IMR-90 (cell line): ENCODE results near the gene RAMP3. TPM values are rescaled to one million over a fixed set of nuclear protein-coding genes. Genes with fewer than 3 reads are reported as not detected.

Experiments
- ATAC-seq: fragments of 200-7000 bp; cut with Tn5 transposase; 2 replicates; pipeline ENCODE4 v1.9.1; 2020; ENCODE audit warnings: low read depth, mild to moderate bottlenecking, moderate library complexity
- BruUV-seq: library from RNA; stranded (reverse); fragments of 400-500 nt; replicated peaks from 2 replicates; lab custom pipeline; 2021; lab: Mats Ljungman, UMichigan
- CTCF ChIA-PET: fragments of 300-600 bp; formaldehyde crosslinking; extraction: SDS; loops from one replicate; lab custom pipeline; 2021; ENCODE audit warnings: antibody characterized with exemption; lab: Yijun Ruan, JAX
- POLR2A ChIA-PET: fragments of 300-600 bp; sonication (Branson Sonifier 250); formaldehyde crosslinking; loops from one replicate; lab custom pipeline; 2022; ENCODE audit warnings: antibody characterized with exemption; ENCODE audit not compliant: unreplicated experiment; lab: Charles Lee
- DNase-seq: peaks from one replicate; pipeline ENCODE4 v3.0.0; 2013
- H2AFZ ChIP-seq: replicated peaks from 2 replicates; pipeline ENCODE3; 2013; ENCODE audit warnings: low read length, mild to moderate bottlenecking; ENCODE audit not compliant: poor library complexity
- H2AK5ac ChIP-seq: 2 replicates; pipeline ENCODE4 v1.6.1; 2013; ENCODE audit warnings: low read depth, low read length, inconsistent platforms
- H2AK9ac ChIP-seq: replicated peaks from 2 replicates; pipeline ENCODE3; 2013; ENCODE audit warnings: mild to moderate bottlenecking, low read depth, low read length, moderate library complexity; ENCODE audit not compliant: poor library complexity
- H2BK120ac ChIP-seq: 2 replicates; pipeline ENCODE4 v1.6.1; 2013; ENCODE audit warnings: low read depth, low read length, inconsistent platforms
- H2BK15ac ChIP-seq: 3 replicates; pipeline ENCODE4 v1.6.1; 2013; ENCODE audit warnings: low read depth, low read length, inconsistent platforms
- H2BK20ac ChIP-seq: 2 replicates; pipeline ENCODE4 v1.6.1; 2013; ENCODE audit warnings: low read depth, mild to moderate bottlenecking, inconsistent platforms, low read length, moderate library complexity
- H2BK5ac ChIP-seq: 2 replicates; pipeline ENCODE4 v1.6.1; 2013; ENCODE audit warnings: mild to moderate bottlenecking, low read depth, low read length, inconsistent platforms; ENCODE audit not compliant: poor library complexity, severe bottlenecking
- H3K14ac ChIP-seq: replicated peaks from 2 replicates; pipeline ENCODE4 v1.6.1; 2013; ENCODE audit warnings: low read depth, low read length, inconsistent platforms
- H3K18ac ChIP-seq: 2 replicates; pipeline ENCODE4 v1.6.1; 2013; ENCODE audit warnings: low read depth, low read length, control low read depth
- H3K23ac ChIP-seq: 2 replicates; pipeline ENCODE4 v1.6.1; 2013; ENCODE audit warnings: low read depth, low read length, inconsistent platforms
- H3K27ac ChIP-seq: 2 replicates; pipeline ENCODE4 v1.5.1; 2013; ENCODE audit warnings: mild to moderate bottlenecking, control low read depth, low read length; ENCODE audit not compliant: insufficient read depth
- H3K27me3 ChIP-seq: 2 replicates; pipeline ENCODE4 v1.6.1; 2013; ENCODE audit warnings: low read length; ENCODE audit not compliant: control insufficient read depth, insufficient read depth
- H3K36me3 ChIP-seq: 2 replicates; pipeline ENCODE4 v1.6.1; 2013; ENCODE audit warnings: low read length, mixed read lengths; ENCODE audit not compliant: control insufficient read depth, insufficient read depth
- H3K4ac ChIP-seq: 2 replicates; pipeline ENCODE4 v1.6.1; 2013; ENCODE audit warnings: low read depth, low read length, inconsistent platforms
- H3K4me1 ChIP-seq: 2 replicates; pipeline ENCODE4 v1.6.1; 2013; ENCODE audit warnings: low read length, mixed read lengths; ENCODE audit not compliant: control insufficient read depth, insufficient read depth
- H3K4me2 ChIP-seq: 2 replicates; pipeline ENCODE4 v1.6.1; 2013; ENCODE audit warnings: low read depth, mild to moderate bottlenecking, control low read depth, low read length, moderate library complexity
- H3K4me3 ChIP-seq: 2 replicates; pipeline ENCODE4 v1.5.1; 2013; ENCODE audit warnings: low read depth, mild to moderate bottlenecking, control low read depth, low read length, moderate library complexity; ENCODE audit not compliant: insufficient read depth
- H3K56ac ChIP-seq: 2 replicates; pipeline ENCODE4 v1.6.1; 2013; ENCODE audit warnings: low read length, inconsistent platforms; ENCODE audit not compliant: insufficient read depth; ENCODE audit errors: extremely low read depth
- H3K79me1 ChIP-seq, 2 experiments: 2 replicates each; pipeline ENCODE4 v1.6.1; 2013; ENCODE audit warnings: low read length in 2 of 2, inconsistent platforms in 1 of 2, low read depth in 1 of 2
- H3K9ac ChIP-seq: 2 replicates; pipeline ENCODE4 v1.6.1; 2013; ENCODE audit warnings: low read depth, low read length, control low read depth
- H3K9me1 ChIP-seq: 2 replicates; pipeline ENCODE4 v1.6.1; 2013; ENCODE audit warnings: low read length, inconsistent platforms; ENCODE audit not compliant: insufficient read depth
- H3K9me3 ChIP-seq: 2 replicates; pipeline ENCODE4 v1.6.1; 2013; ENCODE audit warnings: low read length; ENCODE audit not compliant: control insufficient read depth, insufficient read depth
- H4K20me1 ChIP-seq: 2 replicates; pipeline ENCODE4 v1.6.1; 2013; ENCODE audit warnings: low read length, inconsistent platforms; ENCODE audit not compliant: insufficient read depth
- H4K5ac ChIP-seq: 2 replicates; pipeline ENCODE4 v1.6.1; 2013; ENCODE audit warnings: mild to moderate bottlenecking, low read depth, low read length, control low read depth
- H4K8ac ChIP-seq, 2 experiments: 2 replicates each; pipeline ENCODE4 v1.6.1; 2013; ENCODE audit warnings: low read depth in 2 of 2, low read length in 2 of 2, control low read depth in 1 of 2, inconsistent platforms in 1 of 2
- H4K91ac ChIP-seq: 2 replicates; pipeline ENCODE4 v1.6.1; 2013; ENCODE audit warnings: low read depth, low read length, inconsistent platforms; ENCODE audit not compliant: insufficient read depth
- CHD1 ChIP-seq: IDR thresholded peaks from 2 replicates; pipeline ENCODE4 v1.6.1; 2012; ENCODE audit warnings: low read depth, low read length, improper control_type of control experiment
- MAFK ChIP-seq: IDR thresholded peaks from 2 replicates; pipeline ENCODE4 v1.6.1; 2012; ENCODE audit warnings: low read depth, low read length, improper control_type of control experiment
- MXI1 ChIP-seq: IDR thresholded peaks from 2 replicates; pipeline ENCODE4 v1.6.1; 2012; ENCODE audit warnings: low read depth, mild to moderate bottlenecking, low read length, moderate library complexity, borderline replicate concordance
- USF2 ChIP-seq: fragments of 150-350 bp; IDR thresholded peaks from 2 replicates; pipeline ENCODE4 v1.6.1; 2017; ENCODE audit warnings: mild to moderate bottlenecking, antibody characterized with exemption, low read length, low read depth
- WGBS, 2 experiments: methylation state at CpG; one replicate each; pipeline versions ENCODE4 v1.1.5 to v1.1.7; 2013; ENCODE audit warnings: missing lambda C conversion rate in 2 of 2; ENCODE audit not compliant: insufficient read length in 1 of 2; ENCODE audit errors: extremely low coverage in 2 of 2; 5-methylcytosine and 5-hydroxymethylcytosine counted together
- dilution Hi-C: fragments of 300-500 bp; cut with HindIII; formaldehyde crosslinking; loops from one replicate; pipeline ENCODE4 v1.14.3; 2018; ENCODE audit warnings: low sequenced_read_pairs; ENCODE audit not compliant: unreplicated experiment
- in situ Hi-C: fragments of 300-500 bp; cut with MboI; formaldehyde crosslinking; loops from 3 replicates; pipeline ENCODE4 v1.14.3; 2019; ENCODE audit warnings: low sequenced_read_pairs, inconsistent platforms, mixed read lengths
- intact Hi-C: fragments of 100-400 bp; cut with micrococcal nuclease; formaldehyde crosslinking; loops from 2 replicates; pipeline ENCODE4 v1.10.0; 2022
- polyA plus RNA-seq, 3 experiments: library from polyadenylated mRNA; depleted of rRNA; stranded (reverse); fragments of >200 nt; gene quantifications; 2 replicates each; pipeline ENCODE4 v1.2.3, GENCODE V29; 2012; ENCODE audit warnings: low replicate concordance in 1 of 3
- total RNA-seq: library from RNA; depleted of rRNA; stranded (reverse); fragments of >200 nt; gene quantifications from 2 replicates; pipeline ENCODE4 v1.2.3, GENCODE V29; 2012

The RAMP3 gene
- total and polyA plus RNA-seq, 2 of the 4 experiments (the other 2 are of a cell fraction): not detected

GRCh38 chr7:45118889-45119331, 38.7 kb upstream of the RAMP3 start:
- Histone ChIP-seq H3K36me3 (no peaks in the 10 kb centered on the region), H4K91ac (no peak overlapping the region), H4K5ac (no peak overlapping the region), H2BK120ac (no peak overlapping the region), H2AFZ (no peak overlapping the region), H3K23ac (no peak overlapping the region), H3K4me2 (no peak overlapping the region), H4K20me1 (no peaks in the 10 kb centered on the region), H3K27me3 (peaks cover 31% of the 10 kb centered on the region), H3K9me1 (no peaks in the 10 kb centered on the region), H3K4me1 (no peaks in the 10 kb centered on the region), H2AK9ac (no peak overlapping the region), H2BK5ac (no peak overlapping the region), H3K9ac (no peak overlapping the region), H3K14ac (no peak overlapping the region), H2BK20ac (no peak overlapping the region), H2BK15ac (no peak overlapping the region), H3K18ac (no peak overlapping the region), H3K9me3 (no peaks in the 10 kb centered on the region), H3K27ac (no peak overlapping the region), H3K4me3 (no peak overlapping the region), H2AK5ac (no peak overlapping the region), H3K56ac (no peak overlapping the region), H3K79me1 (no peaks in the 10 kb centered on the region), H4K8ac (no peak overlapping the region), H3K4ac (no peak overlapping the region)
- in situ Hi-C loops: no loop called here
- WGBS, 2 experiments: no CpG with 5 or more reads among the region's 3 CpGs
- dilution Hi-C loops: no loop called here
- TF ChIP-seq CHD1 (no peak), USF2 (no peak), MXI1 (no peak), MAFK (no peak)
- DNase-seq (no peak), ATAC-seq (no peak)
- no TSS peak for BruUV-seq
- ChIA-PET CTCF (no interaction called here), POLR2A (interaction anchor here (0.6 kb wide), 1 partner anchor 234 kb away, joined by 4 read pairs; no protein-coding TSS in a partner anchor)
- intact Hi-C loops: no loop called here
